GM18519 (cell line): ENCODE measurements around the gene DNALI1.
"Not testable (repeated sequence)": the region's sequence is repeated elsewhere in the genome, so short reads cannot be mapped to it uniquely, and the experiment has no call there.

ENCODE experiments used
- ATAC-seq: cut with Tn5 transposase; IDR thresholded peaks from one replicate; pipeline ENCODE4 v1.9.1; 2021; ENCODE audit warnings: mild to moderate bottlenecking, moderate library complexity; ENCODE audit not compliant: unreplicated experiment, low FRiP score

DNALI1 gene

GRCh38 chr1:37553927-37554808, 2.6 kb upstream of the DNALI1 start, which contains the start of gene SNIP1:
Gene SNIP1, minus strand, starts transcription at chr1:37554293. Its CDS starts 64 bp downstream, at chr1:37554229.
- ATAC-seq, result peak; percentile 54

DNA sequence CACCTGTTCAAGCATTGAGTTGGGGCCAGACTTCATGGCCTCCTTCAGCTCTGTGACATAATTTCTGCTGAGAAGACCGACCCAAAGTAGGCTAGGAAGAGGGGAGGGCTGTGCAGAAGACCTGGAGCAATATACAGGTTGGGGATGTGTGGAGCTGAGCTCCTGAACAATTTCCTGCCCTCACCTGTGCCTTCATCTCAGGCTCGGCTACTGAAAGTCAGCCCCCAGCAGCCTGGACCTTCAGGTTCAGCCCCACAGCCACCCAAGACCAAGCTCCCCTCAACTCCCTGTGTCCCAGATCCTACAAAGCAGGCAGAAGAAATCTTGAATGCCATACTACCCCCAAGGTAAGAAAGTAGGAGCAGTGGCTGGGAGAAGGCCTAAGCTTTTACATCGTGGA, 662 bp downstream of the DNALI1 start:
- ATAC-seq, result no peak

DNA sequence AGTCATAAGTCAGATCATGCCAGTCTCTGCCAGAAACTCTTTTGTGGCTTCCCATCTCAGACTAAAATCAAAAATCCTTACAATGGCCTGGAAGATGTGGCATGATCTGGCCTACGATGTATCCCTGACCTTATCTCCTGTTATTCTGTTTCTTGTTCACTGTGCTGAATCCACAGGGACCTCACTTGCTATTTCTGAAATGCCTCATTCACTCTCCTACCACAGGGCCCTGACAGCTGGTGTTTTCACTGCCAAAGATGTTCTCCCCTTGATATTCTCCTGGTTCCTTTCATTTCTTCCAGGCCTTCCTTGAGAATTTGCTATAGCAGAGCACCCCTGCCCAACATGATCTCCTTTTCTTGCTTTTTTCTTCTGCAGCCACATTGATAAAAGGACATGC, 1.7 kb downstream of the DNALI1 start:
- no peak for ATAC-seq

- ATAC-seq, result no peak
These were observed 2.3 kb downstream of the DNALI1 start for GRCh38 chr1:37559080-37559479.

DNA sequence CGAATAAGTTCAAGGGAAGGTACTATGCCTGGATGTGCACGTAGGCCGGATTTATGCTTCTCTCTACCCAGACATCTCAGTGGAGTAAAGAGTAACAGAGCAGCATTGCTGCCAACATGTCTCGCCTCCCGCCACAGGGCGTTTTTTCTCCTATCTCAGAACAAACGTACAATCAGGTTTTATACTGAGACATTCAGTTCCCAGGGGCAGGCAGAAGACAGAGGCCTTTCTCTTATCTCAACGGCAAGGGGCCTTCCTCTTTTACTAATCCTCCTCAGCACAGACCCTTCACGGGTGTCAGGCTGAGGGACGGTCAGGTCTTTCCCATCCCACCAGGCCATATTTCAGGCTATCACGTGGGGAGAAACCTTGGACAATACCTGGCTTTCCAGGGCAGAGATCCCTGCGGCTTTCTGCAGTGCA, 3.2 kb downstream of the DNALI1 start:
- not testable (repeated sequence) for ATAC-seq

GRCh38 chr1:37560401-37561132, 3.8 kb downstream of the DNALI1 start:
- ATAC-seq, result no peak

DNA sequence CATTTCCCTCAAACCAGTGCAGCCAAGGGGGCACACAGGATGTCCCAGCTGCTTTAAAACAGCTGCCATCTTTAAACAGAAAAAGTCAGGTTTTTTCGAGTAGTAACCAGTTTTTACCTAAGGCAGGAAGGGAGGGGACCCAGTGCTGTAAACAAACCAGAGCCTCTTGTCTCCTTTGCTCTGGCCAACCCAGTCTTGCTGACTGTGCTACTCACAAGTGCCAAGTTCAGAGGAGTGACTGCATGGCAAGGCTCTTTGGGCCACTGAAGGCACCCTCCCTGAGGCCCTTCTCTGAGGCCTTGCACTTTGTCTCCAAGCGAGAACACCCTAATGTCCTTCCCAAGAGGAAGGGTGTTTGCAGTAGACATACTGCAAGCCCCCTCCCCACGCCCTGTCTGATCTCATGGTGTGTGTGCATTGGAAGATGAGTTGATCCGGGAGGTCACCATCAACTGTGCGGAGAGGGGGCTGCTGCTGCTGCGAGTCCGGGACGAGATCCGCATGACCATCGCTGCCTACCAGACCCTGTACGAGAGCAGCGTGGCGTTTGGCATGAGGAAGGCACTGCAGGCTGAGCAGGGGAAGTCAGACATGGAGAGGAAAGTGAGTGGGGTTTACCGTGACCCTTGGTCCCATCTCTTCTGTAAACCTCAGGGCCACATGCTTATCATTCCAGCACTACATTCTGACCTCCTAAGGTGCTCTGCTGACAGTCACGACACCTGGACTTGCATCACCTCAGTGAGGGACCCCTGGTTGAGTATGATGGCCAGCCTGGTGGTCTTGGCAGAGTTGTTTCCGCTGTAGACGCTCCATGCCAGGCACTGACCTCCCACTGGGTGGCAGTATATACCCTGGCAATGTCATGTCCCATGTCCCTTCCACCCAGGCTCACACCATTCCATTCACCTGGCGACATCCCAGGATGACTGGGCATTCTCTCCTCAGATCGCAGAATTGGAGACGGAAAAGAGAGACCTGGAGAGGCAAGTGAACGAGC, 4.7 kb downstream of the DNALI1 start:
- no peak for ATAC-seq

DNA sequence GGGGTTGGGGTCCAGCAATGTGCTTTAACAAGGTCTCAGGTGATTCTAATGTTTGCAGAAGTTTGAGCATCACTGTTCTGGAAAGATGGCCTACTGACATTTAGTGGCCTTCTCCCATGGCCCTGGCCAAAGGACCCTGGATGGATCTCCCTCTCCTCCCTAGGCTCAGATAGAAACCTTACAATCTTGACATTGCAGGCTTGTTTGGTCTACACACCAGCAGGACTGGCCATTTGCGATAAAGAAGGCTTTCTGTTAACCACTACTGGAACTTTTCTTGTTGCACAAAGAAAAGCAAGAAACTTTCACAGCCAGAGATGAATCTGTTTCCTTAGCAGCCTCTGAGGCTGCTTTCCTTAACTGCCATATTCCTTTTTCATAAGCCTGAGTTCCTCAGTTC, 6.2 kb downstream of the DNALI1 start:
- ATAC-seq, result no peak

- no peak for ATAC-seq
These were observed 8.2 kb downstream of the DNALI1 start for GRCh38 chr1:37564892-37565291.

- no peak for ATAC-seq
These were observed 10.3 kb downstream of the DNALI1 start for GRCh38 chr1:37567023-37567422.

DNA sequence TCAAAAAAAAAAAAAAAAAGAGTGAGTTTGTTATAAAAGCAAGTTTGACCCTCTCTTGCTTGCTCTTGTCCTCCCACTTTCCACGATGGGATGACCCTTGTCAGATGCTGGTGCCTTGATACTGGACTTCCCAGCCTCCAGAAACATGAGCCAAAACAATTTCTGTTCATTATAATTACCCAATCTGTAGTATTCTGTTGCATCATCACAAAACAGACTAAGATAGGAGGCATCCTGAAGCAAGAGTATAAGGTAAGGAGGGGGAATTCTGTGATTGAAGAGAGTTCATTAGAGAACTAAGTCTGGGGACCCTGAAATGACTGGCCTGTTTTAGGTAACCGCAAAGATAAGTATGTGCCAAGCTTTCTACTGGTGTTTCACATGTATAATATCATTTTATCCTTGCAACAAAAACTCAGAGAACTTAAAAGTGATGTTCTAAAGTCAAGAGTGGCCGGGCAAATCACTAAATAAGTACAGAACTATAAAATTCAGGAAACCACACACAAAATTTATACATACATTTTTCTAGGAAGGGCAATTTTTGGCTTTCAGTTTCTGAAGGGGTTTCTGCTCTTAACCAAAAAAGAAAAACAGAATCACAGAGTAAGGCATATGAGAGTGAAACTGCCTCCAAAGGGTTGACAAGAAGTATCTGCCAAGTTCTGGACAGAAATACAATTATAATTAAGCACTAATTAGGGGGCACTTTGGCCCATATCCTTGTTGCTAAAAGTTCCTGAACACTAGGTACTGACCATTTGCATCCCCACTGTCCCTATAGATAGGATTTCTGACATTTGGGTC, 14.0 kb downstream of the DNALI1 start:
- no peak for ATAC-seq

DNA sequence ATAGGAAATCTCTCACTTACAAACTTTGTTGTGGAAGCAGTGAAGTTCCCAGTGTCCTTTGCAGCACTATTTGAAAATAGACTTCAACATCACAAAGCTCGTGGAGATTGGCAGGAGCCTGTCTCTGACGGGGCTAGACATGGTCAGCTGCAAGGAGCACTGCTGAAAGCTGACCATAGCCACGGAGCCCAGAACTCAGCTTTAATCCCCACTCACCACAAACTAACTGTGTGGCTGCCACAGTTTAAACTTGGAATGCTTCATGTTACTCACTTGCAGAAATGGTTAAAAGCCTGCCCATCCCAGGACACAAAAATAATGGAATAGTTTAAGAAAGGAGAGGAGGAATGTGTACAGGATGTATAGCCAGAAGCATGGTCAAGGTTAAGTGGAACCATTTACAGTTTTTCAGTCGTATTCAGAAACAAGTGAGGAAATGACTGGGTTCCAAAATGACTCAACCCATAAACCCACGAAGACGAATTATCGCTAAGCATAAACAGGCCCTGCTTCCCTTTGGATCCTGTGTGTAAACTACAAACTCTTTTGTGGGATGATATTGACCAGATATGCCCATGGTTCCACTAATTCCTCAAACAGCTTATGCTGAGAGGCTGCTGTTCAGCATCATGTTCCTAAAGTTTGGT, 18.2 kb downstream of the DNALI1 start:
- no peak for ATAC-seq

- no peak for ATAC-seq
These were observed 19.0 kb downstream of the DNALI1 start for GRCh38 chr1:37575692-37576091.

DNA sequence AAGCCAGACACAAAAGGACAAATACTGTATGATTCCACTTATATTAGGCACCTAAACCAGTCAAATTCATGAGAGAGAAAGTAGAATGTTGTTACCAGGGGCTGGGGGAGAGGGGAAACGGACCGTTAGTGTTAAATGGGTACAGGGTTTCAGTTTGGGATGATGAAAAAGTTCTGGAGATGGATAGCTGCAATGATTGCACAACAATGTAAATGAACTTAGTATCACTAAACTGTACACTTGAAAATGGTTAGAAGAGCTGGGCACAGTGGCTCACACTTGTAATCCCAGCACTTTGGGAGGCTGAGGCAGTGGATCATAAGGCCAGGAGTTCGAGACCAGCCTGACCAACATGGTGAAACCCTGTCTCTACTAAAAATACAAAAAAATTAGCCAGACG, 27.8 kb downstream of the DNALI1 start:
- not testable (repeated sequence) for ATAC-seq

DNA sequence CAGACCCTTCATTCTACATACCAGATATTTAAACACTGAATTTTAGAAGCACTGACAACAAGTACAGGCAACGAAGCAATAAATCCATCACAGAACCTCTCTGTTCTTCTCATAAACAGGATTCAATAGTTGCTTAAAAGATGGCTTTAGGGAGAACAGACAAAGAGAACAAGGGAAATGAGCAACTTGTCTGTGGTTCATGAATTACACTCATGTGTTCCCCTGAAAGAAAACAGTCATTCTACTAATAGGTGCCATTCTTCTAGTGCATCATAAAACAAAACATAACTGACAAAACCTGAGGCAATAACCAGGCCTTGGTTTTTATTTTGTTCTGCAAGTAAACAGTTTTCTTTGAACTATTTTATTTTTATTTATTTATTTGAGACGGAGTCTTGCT, 32.2 kb downstream of the DNALI1 start:
- no peak for ATAC-seq

- no peak for ATAC-seq
These were observed 37.0 kb downstream of the DNALI1 start for GRCh38 chr1:37593726-37594125.

DNA sequence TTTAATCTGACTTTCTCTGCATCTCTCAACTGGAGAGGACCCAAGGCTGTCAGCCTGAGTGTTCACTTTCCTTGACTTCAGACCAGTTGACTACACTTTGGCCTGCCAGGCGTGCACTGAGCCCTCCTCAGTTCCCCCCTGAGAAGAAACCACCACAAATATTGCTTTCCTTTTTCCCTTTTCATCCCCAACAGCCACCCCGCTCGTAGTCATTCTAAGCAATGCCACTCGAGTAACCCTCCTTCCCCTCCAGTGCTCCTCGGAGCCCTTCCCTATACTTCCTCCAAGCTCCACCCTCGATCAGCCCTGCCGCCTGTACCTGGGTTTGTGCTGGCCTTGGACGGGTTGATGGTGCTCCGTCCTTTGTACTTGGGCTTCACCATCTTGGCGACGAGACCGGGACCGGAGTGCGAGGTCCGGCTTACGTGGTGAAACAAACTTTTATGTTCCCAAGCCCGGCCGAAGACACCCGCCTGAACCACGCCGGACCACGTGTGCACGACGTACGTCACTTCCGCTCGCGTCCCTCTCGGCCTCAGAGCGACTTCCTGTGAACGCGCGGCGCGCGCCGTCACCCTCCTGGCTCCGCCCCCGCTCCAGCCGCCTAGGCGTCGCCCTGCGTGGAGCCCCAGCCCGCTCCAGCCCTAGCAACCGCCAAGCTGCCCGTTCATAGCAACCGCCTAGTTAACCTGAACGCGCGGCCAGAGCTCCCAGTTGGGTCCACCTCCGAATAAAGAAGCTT, 38.9 kb downstream of the DNALI1 start, which contains the start of gene GNL2:
GNL2 (minus strand) TSS at position 498 of the 742 bp plus-strand sequence; CDS start at position 383, 115 bp downstream.
- peak; percentile 93 for ATAC-seq

DNA sequence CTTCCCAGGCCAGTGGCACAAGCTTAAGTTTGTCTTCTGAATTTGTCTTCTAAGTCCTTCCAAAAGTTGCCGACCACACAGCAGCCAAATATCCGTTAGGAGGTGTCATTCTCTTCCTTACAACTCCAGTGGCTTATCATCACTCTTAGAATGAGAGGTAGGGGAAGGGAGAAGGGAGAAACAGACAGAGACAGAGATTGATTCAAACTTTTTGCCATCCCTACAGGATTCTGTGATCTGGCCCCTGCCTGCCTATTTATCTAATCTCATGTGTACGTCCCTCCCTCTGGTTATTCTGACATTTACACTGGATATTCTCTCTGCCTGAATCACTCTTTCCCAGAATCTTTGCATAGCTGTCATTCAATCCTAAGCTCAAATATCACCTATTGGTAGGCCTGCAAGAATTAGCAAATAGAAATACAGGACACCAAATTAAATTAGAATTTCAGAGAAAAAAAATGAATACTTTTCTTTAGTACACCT, 39.5 kb downstream of the DNALI1 start:
- ATAC-seq, result no peak
